Lower leg skin (tissue), 4 donors: ENCODE data around the gene TTC34. TPM values are rescaled to one million over a fixed set of nuclear protein-coding genes. Genes with fewer than 3 reads are reported as not detected.

Experiments
- DNase-seq, 2 donors: peaks; one replicate each; pipeline ENCODE4 v3.0.0-alpha.2; 2019; ENCODE audit warnings: low spot score in 2 of 2
- H3K4me3 ChIP-seq: fragments of 200-600 bp; sonication (generic); 2 replicates; pipeline ENCODE4 v1.5.1; 2017; ENCODE audit warnings: mild to moderate bottlenecking, low read depth; ENCODE audit not compliant: poor library complexity, severe bottlenecking
- CTCF ChIP-seq, 3 donors: fragments of 450-650 bp; IDR thresholded peaks; one replicate each; pipeline ENCODE4 v1.5.1; 2016; ENCODE audit warnings: antibody characterized with exemption in 3 of 3, mild to moderate bottlenecking in 3 of 3, moderate library complexity in 2 of 3
- POLR2A ChIP-seq, 2 donors: fragments of 450-650 bp; IDR thresholded peaks; one replicate each; pipeline ENCODE4 v1.6.1; 2016 to 2017; ENCODE audit warnings: antibody characterized with exemption in 2 of 2, mild to moderate bottlenecking in 1 of 2, moderate library complexity in 1 of 2
- WGBS, 2 donors: methylation state at CpG; one replicate each; pipeline ENCODE4 v1.1.5; 2018; 5-methylcytosine and 5-hydroxymethylcytosine counted together
- intact Hi-C: fragments of 100-400 bp; cut with DNase I; formaldehyde crosslinking; loops from one replicate; pipeline ENCODE4 v1.15.0; 2023; ENCODE audit warnings: low total_unique reads
- total RNA-seq, 4 donors: library from RNA; depleted of rRNA; stranded (reverse); fragments of >200 nt; gene quantifications; one replicate each; pipeline ENCODE4 v1.1.0, GENCODE V29; 2016

The TTC34 gene
- total RNA-seq, 4 donors from 2014 or later = 0.07 to 0.23 (median 0.17) TPM

- 61 to 68% methylated on average over 19 of the region's 19 CpGs for WGBS, 2 donors
- no peak overlapping the region for H3K4me3 ChIP-seq
- TF ChIP-seq CTCF (IDR thresholded peaks at IDR 0.05) (no peak), POLR2A (IDR thresholded peaks at IDR 0.05) (no peak)
- peak in 1 of 2 donors; percentile 77 for DNase-seq
- intact Hi-C loops = no loop called here
Observed at GRCh38 chr1:2788506-2789163, 12.9 kb downstream of the TTC34 start.

GRCh38 chr1:2787163-2787911 is 14.2 kb downstream of the TTC34 start:
- DNase-seq = peak in 1 of 2 donors; percentile 71
- intact Hi-C loops = no loop called here
- 74 to 84% methylated on average over 23 to 25 of the region's 26 CpGs for WGBS, 2 donors
- H3K4me3 ChIP-seq = no peak overlapping the region
- TF ChIP-seq POLR2A (IDR thresholded peaks at IDR 0.05) (no peak), CTCF (IDR thresholded peaks at IDR 0.05) (no peak)

DNA sequence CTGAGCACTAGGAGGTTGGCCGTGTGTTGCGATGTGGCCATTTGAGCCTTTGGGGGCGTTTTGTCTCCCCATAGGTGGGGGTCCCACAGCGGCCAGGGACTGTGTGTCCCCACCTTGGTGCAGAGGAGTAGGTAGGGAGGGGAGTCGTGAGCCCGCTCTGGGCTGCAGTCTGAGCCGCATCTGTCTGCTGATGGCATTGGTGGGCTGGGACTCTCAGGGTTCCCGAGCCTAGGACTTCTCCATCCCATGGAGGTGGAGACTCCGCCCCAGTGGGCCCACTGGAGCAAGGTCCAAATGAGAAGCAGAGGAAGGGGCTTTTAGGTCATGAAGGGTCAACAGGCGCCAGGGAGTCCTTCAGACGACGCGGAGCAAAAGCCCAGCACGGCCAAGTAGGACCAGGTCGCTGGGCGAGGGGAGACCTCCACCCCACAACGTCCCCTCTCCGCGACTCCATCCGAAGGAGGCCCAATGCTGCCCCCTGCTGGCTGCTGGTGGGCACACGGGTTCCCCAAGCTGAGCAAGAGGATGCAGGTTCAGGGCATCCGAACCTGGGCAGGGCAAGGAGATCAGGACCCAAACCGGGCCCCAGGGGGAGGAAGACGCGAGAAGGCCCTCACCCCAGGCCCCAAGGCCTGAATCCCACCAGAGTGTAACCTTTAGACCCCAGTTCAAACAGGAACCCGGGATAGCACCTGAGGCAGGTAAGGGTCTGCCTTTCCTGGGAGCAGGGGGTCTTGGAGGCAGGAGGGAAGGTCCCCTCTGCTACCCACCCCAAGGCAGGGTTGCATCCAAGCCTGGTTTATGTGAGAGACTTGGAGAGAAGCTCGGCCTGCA is 14.9 kb downstream of the TTC34 start:
- no peak overlapping the region for H3K4me3 ChIP-seq
- DNase-seq = peak in 1 of 2 donors; percentile 87
- 33 to 47% methylated on average over 20 to 25 of the region's 27 CpGs for WGBS, 2 donors
- TF ChIP-seq CTCF (IDR thresholded peaks at IDR 0.05) = no peak
- no peak for TF ChIP-seq POLR2A (IDR thresholded peaks at IDR 0.05)
- intact Hi-C loops = no loop called here

- intact Hi-C loops = no loop called here
- WGBS, 2 donors = 78 to 84% methylated on average over 20 to 22 of the region's 23 CpGs
- DNase-seq = peak in 1 of 2 donors; percentile 78
- no peak overlapping the region for H3K4me3 ChIP-seq
- TF ChIP-seq POLR2A (IDR thresholded peaks at IDR 0.05) = no peak
Observed at GRCh38 chr1:2785631-2786328, 15.7 kb downstream of the TTC34 start.

DNA sequence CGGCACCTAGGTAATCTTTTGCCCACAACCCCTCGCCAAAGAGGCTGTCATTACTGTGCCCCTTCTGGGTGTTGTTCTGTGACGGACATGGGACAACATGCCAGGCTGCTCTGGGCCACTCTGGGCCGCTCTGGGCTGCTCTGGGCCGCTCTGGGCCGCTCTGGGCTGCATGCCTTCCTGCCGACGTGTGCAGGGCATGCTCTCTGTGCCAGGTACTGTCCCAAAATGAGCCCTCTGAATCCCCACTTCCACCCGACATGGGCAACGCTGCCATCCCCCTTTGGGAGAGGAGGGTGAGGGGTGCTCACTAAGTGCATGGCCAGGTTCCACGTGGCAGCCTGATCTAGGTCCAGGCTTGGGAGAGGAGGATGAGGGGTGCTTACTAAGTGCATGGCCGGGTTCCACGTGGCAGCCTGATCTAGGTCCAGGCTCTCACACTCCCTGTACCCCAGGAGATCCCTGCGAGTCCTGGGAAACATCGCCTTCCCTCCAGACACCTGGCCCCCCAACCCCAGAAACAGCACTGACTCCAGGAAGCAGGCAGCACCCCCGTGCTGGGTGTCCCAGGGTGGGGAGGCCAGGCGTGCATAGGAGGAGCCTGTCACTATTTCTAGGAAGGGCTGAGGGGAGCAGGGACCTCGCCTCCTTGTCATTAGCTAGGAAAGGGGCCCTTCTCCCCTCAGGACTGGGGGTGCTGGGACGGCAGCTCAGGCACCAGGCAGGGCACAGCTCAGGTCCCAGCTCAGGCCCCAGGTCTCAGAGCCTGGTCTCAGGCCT is 16.5 kb downstream of the TTC34 start:
- DNase-seq = peak in 1 of 2 donors; percentile 68
- intact Hi-C loops = no loop called here
- no peak for TF ChIP-seq POLR2A (IDR thresholded peaks at IDR 0.05)
- H3K4me3 ChIP-seq = no peak overlapping the region
- WGBS, 2 donors = 60 to 62% methylated on average over 11 to 13 of the region's 19 CpGs
